Mesendoderm (in vitro differentiated cells): ENCODE results near the gene IDE.
"Not testable (repeated sequence)": the region's sequence is repeated elsewhere in the genome, so short reads cannot be mapped to it uniquely, and the experiment has no call there.

ENCODE experiments used
- DNase-seq: peaks from one replicate; pipeline ENCODE4 v3.0.0; 2013
- H2AK5ac ChIP-seq: 2 replicates; pipeline ENCODE4 v1.6.1; 2013; ENCODE audit warnings: low read length, inconsistent platforms
- H2BK120ac ChIP-seq: 2 replicates; pipeline ENCODE4 v1.6.1; 2013; ENCODE audit warnings: low read depth, mild to moderate bottlenecking, low read length, moderate library complexity, mixed read lengths
- H2BK15ac ChIP-seq: replicated peaks from 2 replicates; pipeline ENCODE4 v1.6.1; 2013; ENCODE audit warnings: low read depth, mild to moderate bottlenecking, moderate library complexity
- H2BK5ac ChIP-seq: 2 replicates; pipeline ENCODE4 v1.6.1; 2013; ENCODE audit warnings: low read length, inconsistent platforms
- H3K18ac ChIP-seq: 2 replicates; pipeline ENCODE4 v1.6.1; 2013; ENCODE audit warnings: mild to moderate bottlenecking, low read length, mixed read lengths
- H3K23ac ChIP-seq: one replicate; pipeline ENCODE4 v1.6.1; 2013; ENCODE audit warnings: low read length
- H3K27ac ChIP-seq: 2 replicates; pipeline ENCODE4 v1.5.1; 2013; ENCODE audit warnings: low read depth, mild to moderate bottlenecking, inconsistent platforms, low read length, moderate library complexity
- H3K27me3 ChIP-seq: 2 replicates; pipeline ENCODE4 v1.6.1; 2013; ENCODE audit warnings: low read length, control low read depth, mild to moderate bottlenecking, inconsistent platforms; ENCODE audit not compliant: insufficient read depth, poor library complexity
- H3K36me3 ChIP-seq: 2 replicates; pipeline ENCODE4 v1.6.1; 2013; ENCODE audit warnings: low read length, inconsistent platforms; ENCODE audit not compliant: control insufficient read depth, insufficient read depth
- H3K4ac ChIP-seq: one replicate; pipeline ENCODE4 v1.6.1; 2013; ENCODE audit warnings: low read depth, mild to moderate bottlenecking, low read length, moderate library complexity
- H3K4me1 ChIP-seq: 2 replicates; pipeline ENCODE4 v1.6.1; 2013; ENCODE audit warnings: low read depth, low read length, inconsistent platforms; ENCODE audit not compliant: control insufficient read depth
- H3K4me2 ChIP-seq: 2 replicates; pipeline ENCODE4 v1.6.1; 2013; ENCODE audit warnings: low read length
- H3K4me3 ChIP-seq: 2 replicates; pipeline ENCODE4 v1.5.1; 2013; ENCODE audit warnings: mild to moderate bottlenecking, low read length
- H3K56ac ChIP-seq: one replicate; pipeline ENCODE4 v1.6.1; 2013; ENCODE audit warnings: low read length
- H3K79me1 ChIP-seq: 2 replicates; pipeline ENCODE4 v1.6.1; 2013; ENCODE audit warnings: low read length, inconsistent platforms
- H3K79me2 ChIP-seq: 2 replicates; pipeline ENCODE4 v1.6.1; 2013; ENCODE audit warnings: mild to moderate bottlenecking, low read length; ENCODE audit not compliant: control insufficient read depth, insufficient read depth
- H3K9ac ChIP-seq: 2 replicates; pipeline ENCODE4 v1.6.1; 2013; ENCODE audit warnings: low read length, inconsistent platforms
- H4K5ac ChIP-seq: one replicate; pipeline ENCODE4 v1.6.1; 2013; ENCODE audit warnings: low read length
- H4K8ac ChIP-seq: one replicate; pipeline ENCODE4 v1.6.1; 2013; ENCODE audit warnings: low read depth, mild to moderate bottlenecking, control low read depth, low read length, moderate library complexity
- WGBS: extraction: QIAGEN DNeasy Blood & Tissue Kit; methylation state at CpG from one replicate; pipeline ENCODE4 v1.1.7; 2013; ENCODE audit warnings: low lambda C conversion rate, missing lambda C conversion rate; ENCODE audit not compliant: insufficient coverage; ENCODE audit errors: extremely low coverage; 5-methylcytosine and 5-hydroxymethylcytosine counted together

IDE gene

DNA sequence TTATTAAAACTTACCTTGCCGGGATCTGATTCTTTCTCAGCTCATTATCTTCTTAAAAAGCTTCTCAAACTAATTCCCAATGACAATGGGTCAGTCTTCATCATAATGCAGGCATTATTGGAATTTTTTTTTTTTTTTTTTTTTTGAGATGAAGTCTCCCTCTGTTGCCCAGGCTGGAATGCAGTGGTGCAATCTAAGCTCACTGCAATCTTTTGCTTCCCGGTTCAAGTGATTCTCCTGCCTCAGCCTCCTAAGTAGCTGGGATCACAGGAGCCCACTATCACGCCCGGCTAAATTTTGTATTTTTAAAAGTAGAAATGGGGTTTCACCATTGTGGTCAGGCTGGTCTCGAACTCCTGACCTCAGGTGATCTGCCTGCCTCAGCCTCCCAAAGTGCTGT is 137.8 kb downstream of the IDE start:
- not testable (repeated sequence) for H4K5ac ChIP-seq, H3K18ac ChIP-seq, H3K4me2 ChIP-seq, H3K23ac ChIP-seq, H3K4me1 ChIP-seq, H3K27ac ChIP-seq, H3K79me1 ChIP-seq, H3K4me3 ChIP-seq, H2BK5ac ChIP-seq, H3K9ac ChIP-seq, H2AK5ac ChIP-seq, H3K27me3 ChIP-seq, DNase-seq, H3K79me2 ChIP-seq, H2BK15ac ChIP-seq, H3K56ac ChIP-seq, H3K4ac ChIP-seq, H2BK120ac ChIP-seq, H3K36me3 ChIP-seq, H4K8ac ChIP-seq
- no CpG with 5 or more reads among the region's 5 CpGs for WGBS

DNA sequence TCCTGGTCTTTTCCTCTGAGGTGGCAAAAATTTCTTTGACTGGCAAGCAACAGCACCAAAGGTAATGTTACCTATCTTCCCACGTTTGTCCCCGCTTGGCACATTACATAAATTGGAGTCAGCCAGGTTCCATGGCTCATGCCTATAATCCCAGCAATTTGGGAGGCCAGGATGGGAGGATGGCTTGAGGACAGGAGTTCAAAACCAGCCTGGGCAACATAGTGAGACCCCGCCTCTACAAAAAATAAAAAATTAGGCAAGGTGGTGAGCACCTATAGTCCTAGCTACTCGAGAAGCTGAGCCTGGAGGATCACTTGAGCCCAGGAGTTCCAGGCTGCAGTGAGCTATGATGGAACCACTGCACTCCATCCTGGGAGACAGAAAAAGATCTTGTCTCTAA is 139.5 kb downstream of the IDE start:
- no peak overlapping the region for H3K4me2 ChIP-seq
- H3K27me3 ChIP-seq: no peaks in the 10 kb centered on the region
- H3K18ac ChIP-seq: no peak overlapping the region
- no peaks in the 10 kb centered on the region for H3K4me1 ChIP-seq
- no peak overlapping the region for H3K9ac ChIP-seq
- H3K4ac ChIP-seq: no peak overlapping the region
- no peaks in the 10 kb centered on the region for H3K79me1 ChIP-seq
- no peak overlapping the region for H2BK5ac ChIP-seq
- no CpG with 5 or more reads among the region's 4 CpGs for WGBS
- no peak overlapping the region for H3K27ac ChIP-seq
- H3K23ac ChIP-seq: no peak overlapping the region
- H3K4me3 ChIP-seq: no peak overlapping the region
- no peaks in the 10 kb centered on the region for H3K79me2 ChIP-seq
- H2AK5ac ChIP-seq: no peak overlapping the region
- H3K56ac ChIP-seq: no peak overlapping the region
- no peak overlapping the region for H2BK15ac ChIP-seq
- no peak overlapping the region for H2BK120ac ChIP-seq
- no peak for DNase-seq
- no peaks in the 10 kb centered on the region for H3K36me3 ChIP-seq
- no peak overlapping the region for H4K8ac ChIP-seq
- H4K5ac ChIP-seq: no peak overlapping the region

GRCh38 chr10:92432596-92432995 is 141.3 kb downstream of the IDE start:
- no peak overlapping the region for H3K27ac ChIP-seq
- H2BK120ac ChIP-seq: no peak overlapping the region
- no peak overlapping the region for H3K56ac ChIP-seq
- no peak for DNase-seq
- no peaks in the 10 kb centered on the region for H3K4me1 ChIP-seq
- H3K79me1 ChIP-seq: no peaks in the 10 kb centered on the region
- no peak overlapping the region for H2BK5ac ChIP-seq
- WGBS: no CpG with 5 or more reads among the region's 4 CpGs
- no peak overlapping the region for H4K5ac ChIP-seq
- H3K4ac ChIP-seq: no peak overlapping the region
- H3K36me3 ChIP-seq: no peaks in the 10 kb centered on the region
- no peak overlapping the region for H3K4me3 ChIP-seq
- H3K9ac ChIP-seq: no peak overlapping the region
- no peak overlapping the region for H4K8ac ChIP-seq
- no peaks in the 10 kb centered on the region for H3K27me3 ChIP-seq
- H2BK15ac ChIP-seq: no peak overlapping the region
- H3K4me2 ChIP-seq: no peak overlapping the region
- no peaks in the 10 kb centered on the region for H3K79me2 ChIP-seq
- no peak overlapping the region for H3K18ac ChIP-seq
- H3K23ac ChIP-seq: no peak overlapping the region
- no peak overlapping the region for H2AK5ac ChIP-seq

DNA sequence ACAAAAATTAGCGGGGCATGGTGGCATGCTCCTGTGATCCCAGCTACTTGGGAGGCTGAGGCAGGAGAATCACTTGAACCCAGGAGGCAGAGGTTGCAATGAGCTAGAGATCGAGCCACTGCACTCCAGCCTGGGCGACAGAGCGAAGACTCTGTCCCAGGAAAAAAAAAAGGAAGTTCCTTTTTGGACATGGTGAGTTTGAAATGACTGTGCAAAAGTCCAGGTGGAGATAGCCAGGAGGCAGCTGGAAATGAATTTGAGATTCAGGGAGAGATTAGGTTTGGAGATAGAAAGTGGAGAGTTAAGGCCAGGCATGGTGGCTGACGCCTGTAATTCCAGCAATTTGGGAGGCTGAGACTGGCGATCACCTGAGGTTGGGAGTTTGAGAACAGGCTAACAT is 143.8 kb downstream of the IDE start:
- Histone ChIP-seq H2AK5ac (no peak overlapping the region), H3K36me3 (no peaks in the 10 kb centered on the region), H3K23ac (no peak overlapping the region), H3K4me3 (no peak overlapping the region), H4K8ac (no peak overlapping the region), H2BK120ac (no peak overlapping the region), H3K9ac (no peak overlapping the region), H2BK15ac (no peak overlapping the region), H3K4me1 (no peaks in the 10 kb centered on the region), H4K5ac (no peak overlapping the region), H2BK5ac (no peak overlapping the region), H3K27me3 (no peaks in the 10 kb centered on the region), H3K79me2 (no peaks in the 10 kb centered on the region), H3K18ac (no peak overlapping the region), H3K4me2 (no peak overlapping the region), H3K4ac (no peak overlapping the region), H3K79me1 (no peaks in the 10 kb centered on the region), H3K56ac (no peak overlapping the region), H3K27ac (no peak overlapping the region)
- no CpG with 5 or more reads among the region's 6 CpGs for WGBS
- no peak for DNase-seq

DNA sequence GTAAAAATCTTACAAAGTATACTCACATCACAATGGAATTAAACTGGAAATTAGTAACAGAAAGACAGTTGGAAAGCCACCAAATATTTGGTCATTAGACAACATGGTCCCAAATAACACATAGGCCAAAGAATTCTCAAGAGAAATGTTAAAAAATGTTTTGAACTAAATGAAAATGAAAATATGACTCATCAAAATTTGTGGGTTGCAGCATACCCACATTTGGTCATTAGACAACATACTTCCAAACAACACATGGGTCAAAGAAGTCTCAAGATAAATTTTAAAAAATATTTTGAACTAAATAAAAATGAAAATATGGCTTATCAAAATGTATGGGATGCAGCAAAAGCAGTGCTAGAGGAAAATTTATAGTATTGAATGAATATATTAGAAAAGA is 152.3 kb downstream of the IDE start:
- no peak overlapping the region for H2BK5ac ChIP-seq
- no peaks in the 10 kb centered on the region for H3K27me3 ChIP-seq
- H3K36me3 ChIP-seq: no peaks in the 10 kb centered on the region
- H4K8ac ChIP-seq: no peak overlapping the region
- H3K4me2 ChIP-seq: no peak overlapping the region
- no peak overlapping the region for H3K27ac ChIP-seq
- no peak overlapping the region for H3K18ac ChIP-seq
- H3K4me3 ChIP-seq: no peak overlapping the region
- peaks cover 2% of the 10 kb centered on the region for H3K4me1 ChIP-seq
- DNase-seq: no peak
- H3K79me1 ChIP-seq: no peaks in the 10 kb centered on the region
- H2BK15ac ChIP-seq: no peak overlapping the region
- no peak overlapping the region for H4K5ac ChIP-seq
- H3K4ac ChIP-seq: no peak overlapping the region
- H2BK120ac ChIP-seq: no peak overlapping the region
- H2AK5ac ChIP-seq: no peak overlapping the region
- no peaks in the 10 kb centered on the region for H3K79me2 ChIP-seq
- H3K56ac ChIP-seq: no peak overlapping the region
- no peak overlapping the region for H3K23ac ChIP-seq
- no peak overlapping the region for H3K9ac ChIP-seq

DNA sequence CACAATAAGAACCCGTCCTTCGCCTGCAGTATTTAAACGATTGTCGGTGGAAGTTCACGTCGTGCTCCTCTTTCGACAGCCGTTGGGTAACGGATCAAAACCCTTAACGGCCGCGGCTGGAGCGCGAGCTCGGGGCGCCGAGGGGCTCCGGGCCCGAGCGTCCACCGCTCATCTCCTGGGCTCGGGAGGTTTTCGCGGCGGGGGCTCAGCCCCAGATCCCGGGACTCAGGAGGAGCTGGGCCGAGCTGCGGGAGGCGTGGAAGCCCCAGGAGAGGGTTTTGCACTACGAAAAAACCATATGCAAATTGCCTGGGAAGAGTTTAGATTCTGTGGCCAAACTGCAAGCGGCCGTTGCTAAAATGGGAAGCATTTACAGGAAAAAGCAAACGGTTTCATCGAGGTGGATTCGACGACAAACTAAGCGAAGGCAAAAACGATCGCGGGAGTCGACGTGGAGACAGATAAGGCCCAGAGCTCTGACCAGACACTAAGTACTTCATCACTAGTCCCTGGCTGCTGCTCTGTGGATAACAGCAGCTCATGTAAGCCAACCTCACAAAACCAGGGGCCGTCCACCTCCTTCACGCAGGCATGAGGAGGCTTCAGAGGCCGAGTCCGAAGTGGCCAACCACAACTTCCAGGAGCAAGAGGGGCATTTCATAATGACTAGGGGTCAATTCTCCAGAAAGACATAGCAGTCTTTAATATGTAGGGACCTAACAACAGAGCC is 153.2 kb downstream of the IDE start:
- Histone ChIP-seq H3K4me2 (no peak overlapping the region), H3K23ac (peak overlapping the region; percentile 84), H4K8ac (no peak overlapping the region), H3K4me3 (no peak overlapping the region), H3K18ac (peak overlapping the region; percentile 31), H4K5ac (no peak overlapping the region), H2BK5ac (no peak overlapping the region), H2AK5ac (no peak overlapping the region), H3K4me1 (peaks cover 2% of the 10 kb centered on the region), H3K4ac (no peak overlapping the region), H3K79me1 (no peaks in the 10 kb centered on the region), H3K79me2 (no peaks in the 10 kb centered on the region), H2BK120ac (no peak overlapping the region), H2BK15ac (no peak overlapping the region), H3K9ac (no peak overlapping the region), H3K27ac (no peak overlapping the region), H3K56ac (peak overlapping the region; percentile 27), H3K27me3 (no peaks in the 10 kb centered on the region), H3K36me3 (no peaks in the 10 kb centered on the region)
- DNase-seq: no peak
- WGBS: no CpG with 5 or more reads among the region's 46 CpGs
